Type B pancreatic cell (in vitro differentiated cells): ENCODE measurements around the gene RCE1. TPM values are rescaled to one million over a fixed set of nuclear protein-coding genes. Genes with fewer than 3 reads are reported as not detected.

Experiments
- DNase-seq: peaks from one replicate; pipeline ENCODE4 v3.0.0; 2021; ENCODE audit warnings: mixed read lengths; ENCODE audit not compliant: unreplicated experiment; ENCODE audit errors: extremely low spot score
- H3K27ac Mint-ChIP-seq: 2 replicates; pipeline ENCODE4 v1.8.0; 2021; ENCODE audit warnings: mild to moderate bottlenecking, mixed read lengths
- H3K27me3 Mint-ChIP-seq: 2 replicates; pipeline ENCODE4 v1.8.0; 2021; ENCODE audit warnings: mixed read lengths
- H3K36me3 Mint-ChIP-seq: 2 replicates; pipeline ENCODE4 v1.8.0; 2021; ENCODE audit warnings: mixed read lengths
- H3K4me1 Mint-ChIP-seq: one replicate; pipeline ENCODE4 v1.8.0; 2021; ENCODE audit warnings: mixed read lengths; ENCODE audit not compliant: unreplicated experiment
- H3K4me3 Mint-ChIP-seq: 2 replicates; pipeline ENCODE4 v1.8.0; 2021; ENCODE audit warnings: mild to moderate bottlenecking, mixed read lengths
- H3K9me3 Mint-ChIP-seq: 2 replicates; pipeline ENCODE4 v1.8.0; 2021; ENCODE audit warnings: mixed read lengths
- total RNA-seq: library from RNA; stranded (reverse); gene quantifications from 2 replicates; pipeline ENCODE4 v1.2.1, GENCODE V29; 2021; ENCODE audit warnings: low replicate concordance
- TF ChIP-seq, protein P1 (sequence below): fragments of 200-600 bp; sonication (generic); conservative IDR thresholded peaks from 2 replicates; pipeline ENCODE4 v1.5.0; 2021; ENCODE audit warnings: antibody characterized with exemption, mild to moderate bottlenecking

The RCE1 gene
- total RNA-seq, 1 donor from 2014 or later: 25.0 TPM

DNA sequence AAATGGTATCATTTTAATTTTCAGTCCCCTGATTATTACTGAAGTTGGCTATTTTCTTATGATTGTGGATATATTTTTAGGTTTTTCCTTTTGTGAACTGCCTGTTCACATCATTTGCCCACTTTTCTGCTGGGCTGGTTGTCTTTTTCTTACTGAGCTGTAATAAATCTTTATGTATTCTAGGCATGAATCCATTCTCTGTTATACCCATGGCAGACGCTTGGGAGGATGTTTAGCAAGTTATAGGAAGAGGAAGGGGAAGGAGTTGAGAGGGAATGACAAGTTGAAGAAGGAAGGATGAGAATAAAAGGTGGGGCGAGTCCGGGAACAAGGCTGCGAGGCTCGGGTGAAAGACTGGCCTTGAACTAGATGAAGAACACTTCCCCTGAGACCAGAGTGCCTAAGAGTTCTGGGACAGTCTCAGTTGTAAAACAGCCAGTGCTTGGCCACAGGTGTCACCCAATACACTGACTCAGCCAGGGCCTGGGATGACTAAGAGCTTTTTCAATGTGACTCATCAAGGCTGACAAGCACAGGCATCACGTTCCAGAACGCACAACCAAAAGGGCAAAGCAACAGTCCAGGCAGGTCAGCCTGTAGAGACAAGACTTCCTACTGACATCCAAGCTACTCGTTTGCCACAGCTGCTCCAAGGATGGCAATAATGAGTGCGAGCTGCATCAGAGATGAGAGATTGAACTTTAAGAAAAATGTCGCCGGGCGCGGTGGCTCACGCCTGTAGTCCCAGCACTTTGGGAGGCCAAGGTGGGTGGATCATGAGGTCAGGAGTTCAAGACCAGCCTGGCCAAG is 48.8 kb downstream of the RCE1 start:
- DNase-seq: no peak
- Mint-ChIP-seq H3K4me3 (no peak overlapping the region), H3K9me3 (no peaks in the 10 kb centered on the region), H3K4me1 (peaks cover 16% of the 10 kb centered on the region), H3K36me3 (no peaks in the 10 kb centered on the region), H3K27me3 (no peaks in the 10 kb centered on the region), H3K27ac (peak overlapping the region; percentile 77)
- TF ChIP-seq, protein P1, sequence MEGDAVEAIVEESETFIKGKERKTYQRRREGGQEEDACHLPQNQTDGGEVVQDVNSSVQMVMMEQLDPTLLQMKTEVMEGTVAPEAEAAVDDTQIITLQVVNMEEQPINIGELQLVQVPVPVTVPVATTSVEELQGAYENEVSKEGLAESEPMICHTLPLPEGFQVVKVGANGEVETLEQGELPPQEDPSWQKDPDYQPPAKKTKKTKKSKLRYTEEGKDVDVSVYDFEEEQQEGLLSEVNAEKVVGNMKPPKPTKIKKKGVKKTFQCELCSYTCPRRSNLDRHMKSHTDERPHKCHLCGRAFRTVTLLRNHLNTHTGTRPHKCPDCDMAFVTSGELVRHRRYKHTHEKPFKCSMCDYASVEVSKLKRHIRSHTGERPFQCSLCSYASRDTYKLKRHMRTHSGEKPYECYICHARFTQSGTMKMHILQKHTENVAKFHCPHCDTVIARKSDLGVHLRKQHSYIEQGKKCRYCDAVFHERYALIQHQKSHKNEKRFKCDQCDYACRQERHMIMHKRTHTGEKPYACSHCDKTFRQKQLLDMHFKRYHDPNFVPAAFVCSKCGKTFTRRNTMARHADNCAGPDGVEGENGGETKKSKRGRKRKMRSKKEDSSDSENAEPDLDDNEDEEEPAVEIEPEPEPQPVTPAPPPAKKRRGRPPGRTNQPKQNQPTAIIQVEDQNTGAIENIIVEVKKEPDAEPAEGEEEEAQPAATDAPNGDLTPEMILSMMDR: no peak

DNA sequence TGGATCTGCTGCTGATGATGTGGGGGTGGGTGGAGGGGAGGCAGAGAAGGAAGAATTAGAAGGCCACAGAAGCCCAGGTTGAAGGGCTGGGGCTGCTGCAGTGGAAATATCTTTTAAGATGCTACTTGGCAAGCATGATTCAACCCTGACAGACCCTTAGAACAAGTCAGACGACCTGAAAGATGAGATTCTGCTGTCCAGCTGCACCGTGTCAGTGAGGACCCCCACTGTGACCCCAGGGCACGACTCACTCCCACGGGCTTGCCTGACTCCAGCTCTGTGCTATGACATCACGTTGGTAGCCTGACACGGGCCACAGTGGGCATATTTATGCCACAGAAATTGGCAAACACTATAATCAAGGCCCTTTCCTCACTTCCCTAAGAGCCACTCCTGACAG is 49.7 kb downstream of the RCE1 start:
- Mint-ChIP-seq H3K27me3 (no peaks in the 10 kb centered on the region), H3K9me3 (no peaks in the 10 kb centered on the region), H3K4me1 (peaks cover 16% of the 10 kb centered on the region), H3K27ac (no peak overlapping the region), H3K36me3 (no peaks in the 10 kb centered on the region), H3K4me3 (no peak overlapping the region)
- no peak for DNase-seq
- TF ChIP-seq, protein P1: no peak

DNA sequence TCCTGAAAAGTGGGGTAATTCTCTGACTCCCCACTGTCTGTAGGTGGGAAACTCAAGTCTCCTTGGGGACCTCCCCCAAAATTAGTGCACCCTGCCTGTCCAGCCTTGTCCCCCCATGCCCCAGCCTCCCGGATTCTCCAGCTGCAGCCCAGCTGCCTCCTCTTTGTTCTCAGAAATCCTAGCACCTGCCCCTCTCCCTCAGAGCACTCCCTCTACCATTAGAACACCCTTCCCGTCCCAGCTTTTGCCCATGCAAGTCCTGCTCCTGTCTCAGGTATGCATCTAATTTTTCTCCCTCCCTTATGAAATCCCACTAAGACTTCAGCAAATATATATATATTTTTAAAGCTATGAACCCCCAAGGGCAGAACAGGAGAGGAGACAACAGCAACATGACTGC is 50.9 kb downstream of the RCE1 start:
- H3K27me3 Mint-ChIP-seq: no peaks in the 10 kb centered on the region
- H3K4me1 Mint-ChIP-seq: peaks cover 16% of the 10 kb centered on the region
- H3K4me3 Mint-ChIP-seq: no peak overlapping the region
- no peaks in the 10 kb centered on the region for H3K9me3 Mint-ChIP-seq
- H3K27ac Mint-ChIP-seq: no peak overlapping the region
- no peak for DNase-seq
- H3K36me3 Mint-ChIP-seq: no peaks in the 10 kb centered on the region
- TF ChIP-seq, protein P1: no peak

Other genes starting within 250 kb of the RCE1 start
- 106 and 128 TPM in 2 replicates for gene RBM14, start 226.8 kb upstream of the RCE1 start, total RNA-seq
- 191 and 228 TPM in 2 replicates for gene RBM4, start 204.7 kb upstream of the RCE1 start, total RNA-seq
- gene RBM4B, start 165.6 kb upstream of the RCE1 start, total RNA-seq: 25.2 and 49.1 TPM in 2 replicates
- 56.0 and 139 TPM in 2 replicates for gene SPTBN2, start 114.2 kb upstream of the RCE1 start, total RNA-seq
- gene LRFN4, start 13.6 kb downstream of the RCE1 start, total RNA-seq: 10.1 and 28.5 TPM in 2 replicates
- 14.8 and 25.7 TPM in 2 replicates for gene PC, start 114.9 kb downstream of the RCE1 start, total RNA-seq
- gene C11orf86, start 131.9 kb downstream of the RCE1 start, total RNA-seq: 0.77 and 2.6 TPM in 2 replicates
- gene SYT12, start 179.7 kb downstream of the RCE1 start, total RNA-seq: 0.24 and 0.55 TPM in 2 replicates
- gene RHOD, start 213.4 kb downstream of the RCE1 start, total RNA-seq: 21.2 and 95.6 TPM in 2 replicates